Epithelial cell of esophagus (primary cell): ENCODE results near the gene ELK3.

ENCODE experiments used
- DNase-seq: peaks from one replicate; pipeline ENCODE4 v3.0.0; 2010; ENCODE audit warnings: low read depth
- H3K4me3 ChIP-seq: 2 replicates; pipeline ENCODE4 v1.5.1; 2011; ENCODE audit warnings: mild to moderate bottlenecking, low read length, control low read depth
- CTCF ChIP-seq: IDR thresholded peaks from 2 replicates; pipeline ENCODE4 v1.5.1; 2011; ENCODE audit warnings: low read depth, mild to moderate bottlenecking, low read length, control low read depth, inconsistent platforms; ENCODE audit not compliant: insufficient read depth; ENCODE audit errors: missing control alignments

ELK3 gene

DNA sequence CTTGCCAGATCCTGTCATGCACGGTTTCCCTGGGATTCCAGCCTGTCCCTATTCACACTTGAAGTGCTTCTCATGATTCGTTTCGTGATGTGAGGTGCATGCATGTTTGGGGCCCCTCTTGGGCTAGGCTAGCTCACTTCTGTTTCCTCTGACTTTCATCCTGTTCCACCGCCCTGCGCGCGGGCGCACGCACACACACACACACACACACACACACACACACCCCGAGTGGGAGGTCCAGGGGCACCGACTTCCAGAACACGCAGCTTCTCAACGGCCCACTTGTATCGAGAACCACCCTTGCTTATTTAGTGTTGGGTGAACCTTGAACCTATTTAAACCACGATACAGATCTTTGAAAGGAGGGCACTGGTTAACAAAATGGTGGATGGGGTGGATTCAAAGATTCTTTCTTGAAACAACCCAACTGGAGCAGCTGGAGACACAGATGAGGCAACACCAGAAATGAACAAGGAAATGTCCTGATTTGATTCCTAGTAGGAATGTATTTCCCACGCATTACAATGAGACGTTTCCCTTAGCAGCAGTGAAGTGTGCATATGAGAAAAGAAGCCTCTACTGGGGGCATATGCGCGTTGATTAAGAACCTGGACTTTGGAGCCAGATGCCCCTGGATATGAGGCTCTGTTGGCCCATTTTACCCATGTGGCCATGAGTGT, 16.3 kb downstream of the ELK3 start:
- DNase-seq, result no peak
- no peak overlapping the region for H3K4me3 ChIP-seq
- no peak for TF ChIP-seq CTCF

DNA sequence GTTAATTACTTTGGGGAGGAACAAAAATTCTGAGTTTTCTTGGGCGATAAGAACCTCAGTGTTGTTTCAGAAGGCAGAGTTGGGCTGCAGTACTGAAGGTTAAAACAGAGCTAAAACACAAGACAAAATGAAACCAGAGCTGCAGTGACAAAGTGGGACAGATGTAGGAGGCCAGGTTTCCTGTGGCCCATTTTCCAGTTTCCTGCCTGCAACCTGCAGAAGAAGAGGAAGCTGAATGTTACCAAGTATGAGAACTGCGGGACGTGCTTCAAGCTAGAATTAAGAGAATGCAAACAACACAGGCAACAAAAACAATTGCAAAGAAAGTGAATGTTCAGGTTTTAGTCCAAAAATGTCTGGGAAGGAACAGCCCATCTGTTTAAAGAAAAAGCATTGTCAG, 17.8 kb downstream of the ELK3 start:
- no peak overlapping the region for H3K4me3 ChIP-seq
- TF ChIP-seq CTCF, result no peak
- no peak for DNase-seq

GRCh38 chr12:96212456-96213375, 18.5 kb downstream of the ELK3 start:
- TF ChIP-seq CTCF, result no peak
- no peak for DNase-seq

DNA sequence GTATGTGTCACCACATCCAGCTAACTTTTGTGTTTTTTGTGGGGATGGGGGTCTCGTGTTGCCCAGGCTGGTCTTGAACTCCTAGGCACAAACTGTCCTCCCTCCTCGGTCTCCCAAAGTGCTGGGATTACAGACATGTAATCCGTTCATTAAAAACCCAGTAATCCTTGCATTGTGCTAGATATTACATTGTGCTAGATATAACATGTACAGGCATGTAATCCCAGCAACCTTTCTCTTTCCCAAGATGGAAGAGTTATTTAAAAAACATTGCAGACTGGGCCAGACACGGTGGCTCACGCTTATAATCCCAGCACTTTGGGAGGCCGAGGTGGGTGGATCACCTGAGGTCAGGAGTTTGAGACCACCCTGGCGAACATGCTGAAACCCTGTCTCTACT, 19.7 kb downstream of the ELK3 start:
- DNase-seq, result peak; percentile 71
- no peak overlapping the region for H3K4me3 ChIP-seq
- no peak for TF ChIP-seq CTCF

More at GRCh38 chr12:96212456-96213375, 18.5 kb downstream of the ELK3 start:
- H3K4me3 ChIP-seq, result no peak overlapping the region

DNA sequence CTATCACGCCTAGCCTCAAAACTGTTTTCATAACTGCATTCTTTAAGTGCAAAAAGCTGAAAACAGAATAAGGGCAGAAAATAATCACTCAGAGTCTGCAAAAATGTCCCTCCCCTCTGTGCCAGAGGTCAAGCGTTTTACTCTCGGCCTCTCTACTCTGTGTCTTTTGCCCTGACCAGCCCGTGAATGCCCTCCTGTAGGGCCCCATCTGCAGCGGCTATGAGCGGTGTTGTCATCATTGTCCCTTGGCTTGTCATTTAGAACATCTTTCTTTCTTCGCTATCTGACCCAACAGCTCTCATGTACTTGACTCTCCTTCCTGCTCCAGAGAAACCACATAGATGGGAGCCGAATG, 21.7 kb downstream of the ELK3 start:
- DNase-seq, result no peak
- H3K4me3 ChIP-seq, result no peak overlapping the region
- TF ChIP-seq CTCF, result no peak

DNA sequence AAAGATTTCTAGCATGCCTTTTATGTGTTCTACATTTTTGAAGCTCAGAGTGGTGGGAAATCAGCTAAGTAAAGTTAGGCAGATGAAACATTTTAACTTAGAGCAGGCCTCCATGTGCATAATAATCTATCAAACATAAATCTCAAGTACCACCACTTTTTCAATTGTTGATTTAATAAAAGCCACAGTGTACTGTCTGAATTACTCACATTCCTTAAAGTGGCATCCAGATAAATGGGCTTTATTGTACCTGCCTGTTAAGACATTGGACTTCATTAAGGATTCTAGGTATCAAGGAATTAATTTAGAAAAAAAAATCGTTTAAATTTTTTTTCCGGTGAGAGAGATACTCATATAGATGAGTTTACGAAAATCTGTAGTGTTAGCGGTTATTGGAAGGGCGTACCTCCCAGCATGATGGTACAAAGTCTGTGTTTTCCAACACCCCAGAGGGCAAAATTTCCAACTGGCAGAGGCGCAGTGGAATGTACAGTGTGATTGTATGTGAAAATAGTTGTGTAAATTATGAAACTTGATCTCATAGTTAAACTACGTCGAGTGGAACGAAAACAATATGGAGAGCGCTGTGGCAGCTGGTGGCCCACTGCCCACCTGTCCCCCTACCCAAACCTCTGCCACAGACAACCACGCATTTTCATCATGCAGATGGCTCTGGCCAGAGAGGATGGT, 25.0 kb downstream of the ELK3 start:
- H3K4me3 ChIP-seq, result peak overlapping the region; percentile 47
- peak; percentile 88 for DNase-seq

More for the DNA sequence above, 25.0 kb downstream of the ELK3 start:
- no peak for TF ChIP-seq CTCF
